Activated naive CD8-positive, alpha-beta T cell treated with anti-CD3 and anti-CD28 coated beads, Interleukin-2, amount 50 U/mL, for 16 hours (primary cell): ENCODE results near the gene NR2F1.

Source experiments
- DNase-seq: peaks from one replicate; pipeline ENCODE4 v3.0.0-alpha.2; 2020; ENCODE audit warnings: low read depth, low spot score

Gene NR2F1

GRCh38 chr5:93636837-93637236 lies 53.8 kb downstream of the NR2F1 start:
- DNase-seq = no peak

- no peak for DNase-seq
Measured at GRCh38 chr5:93637697-93638096, 54.7 kb downstream of the NR2F1 start.

GRCh38 chr5:93642526-93642925 lies 59.5 kb downstream of the NR2F1 start:
- no peak for DNase-seq
